Hematopoietic multipotent progenitor cell treated with erythropoietin and hydrocortisone succinate and interleukin-3 and kit ligand, for 4 days (in vitro differentiated cells): Measurements from ENCODE around the gene PDILT.
A peak's percentile ranks its signal among the peaks of the same experiment; 100 is the strongest.

Experiments
- DNase-seq: peaks from one replicate; pipeline ENCODE4 v3.0.0-alpha.2; 2015

PDILT gene

GRCh38 chr16:20401475-20402016 lies 3.0 kb downstream of the PDILT start:
- no peak for DNase-seq

- no peak for DNase-seq
Measured at GRCh38 chr16:20401066-20401465, 3.5 kb downstream of the PDILT start.

DNA sequence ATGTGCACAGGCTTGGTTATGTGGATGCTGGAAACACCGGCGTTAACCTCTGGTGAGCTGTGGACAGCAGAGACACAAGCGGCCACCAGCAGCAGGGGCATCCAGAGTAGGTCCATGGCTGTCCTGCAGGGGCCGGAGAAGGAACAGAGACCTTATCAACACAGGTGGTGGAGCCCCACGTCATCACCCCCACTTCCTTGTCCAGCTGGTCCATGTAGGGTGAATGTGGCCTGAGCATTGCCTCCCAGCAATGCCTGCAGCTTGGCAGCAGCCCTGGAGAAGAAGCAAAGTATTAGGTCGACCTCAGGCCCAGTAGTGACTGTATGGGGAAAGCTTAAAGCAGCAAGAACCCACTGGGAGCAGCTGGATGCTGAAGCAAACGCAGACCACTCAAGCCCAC lies 5.4 kb downstream of the PDILT start:
- DNase-seq = no peak

- DNase-seq = no peak
Measured at GRCh38 chr16:20398603-20399002, 5.9 kb downstream of the PDILT start.

GRCh38 chr16:20397468-20398074 lies 7.0 kb downstream of the PDILT start:
- no peak for DNase-seq

- no peak for DNase-seq
Measured at GRCh38 chr16:20396846-20397467, 7.6 kb downstream of the PDILT start.

DNA sequence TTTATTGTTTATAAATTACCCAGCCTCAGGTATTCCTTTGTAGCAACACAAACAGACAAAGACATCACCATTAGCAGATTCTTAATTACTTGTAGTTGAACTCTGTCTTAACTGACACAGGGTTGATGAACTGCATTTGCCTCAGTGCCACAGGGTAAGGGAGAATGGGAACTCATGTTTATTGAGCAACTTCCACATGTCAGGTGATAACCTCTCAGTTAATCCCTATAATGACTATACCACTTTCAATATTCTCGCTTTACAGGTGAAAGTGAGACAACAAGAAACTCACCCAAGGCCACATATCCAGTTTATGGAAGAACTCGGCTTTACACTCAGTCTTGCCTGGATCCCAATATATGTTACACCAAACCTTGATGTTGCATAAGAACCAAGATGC lies 8.6 kb downstream of the PDILT start:
- no peak for DNase-seq

GRCh38 chr16:20393801-20394577 lies 10.5 kb downstream of the PDILT start:
- no peak for DNase-seq

DNA sequence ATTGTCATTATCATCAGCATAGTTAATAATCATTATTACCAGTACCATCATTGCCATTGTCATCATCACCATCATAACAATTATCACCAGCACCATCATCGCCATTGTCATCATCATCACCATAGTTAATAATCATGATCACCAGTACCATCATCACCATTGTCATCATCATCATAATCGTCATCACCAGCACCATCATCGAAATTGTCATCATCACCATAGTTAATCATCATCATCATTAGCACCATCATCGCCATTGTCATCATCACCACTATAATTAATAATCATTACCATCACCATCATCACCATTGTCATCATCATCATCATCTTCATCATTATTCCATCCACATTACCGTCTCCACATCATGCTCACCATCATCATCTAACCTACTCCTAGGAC lies 13.5 kb downstream of the PDILT start:
- no peak for DNase-seq

DNA sequence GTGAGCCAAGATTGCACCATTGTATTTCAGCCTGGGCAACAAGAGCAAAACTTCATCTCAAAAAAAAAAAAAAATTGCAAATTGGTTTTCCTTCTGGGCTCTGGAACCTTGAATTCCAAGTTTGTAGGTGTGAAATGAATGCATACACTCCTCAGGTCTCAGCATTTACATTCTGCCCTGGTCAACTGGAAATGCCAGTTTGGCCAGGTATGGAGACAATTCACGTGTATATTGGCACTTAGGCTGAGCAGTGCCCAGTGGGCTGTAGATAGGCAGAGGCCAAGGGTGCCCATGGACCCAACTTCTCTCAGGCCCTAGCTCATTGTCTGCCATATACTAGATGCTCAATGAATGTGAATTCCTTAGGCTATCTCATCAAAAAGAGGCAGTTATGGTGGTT lies 15.7 kb downstream of the PDILT start:
- no peak for DNase-seq

GRCh38 chr16:20387978-20388377 lies 16.6 kb downstream of the PDILT start:
- DNase-seq = no peak

- DNase-seq = peak; percentile 72
Measured at GRCh38 chr16:20385844-20386832, 18.4 kb downstream of the PDILT start.

DNA sequence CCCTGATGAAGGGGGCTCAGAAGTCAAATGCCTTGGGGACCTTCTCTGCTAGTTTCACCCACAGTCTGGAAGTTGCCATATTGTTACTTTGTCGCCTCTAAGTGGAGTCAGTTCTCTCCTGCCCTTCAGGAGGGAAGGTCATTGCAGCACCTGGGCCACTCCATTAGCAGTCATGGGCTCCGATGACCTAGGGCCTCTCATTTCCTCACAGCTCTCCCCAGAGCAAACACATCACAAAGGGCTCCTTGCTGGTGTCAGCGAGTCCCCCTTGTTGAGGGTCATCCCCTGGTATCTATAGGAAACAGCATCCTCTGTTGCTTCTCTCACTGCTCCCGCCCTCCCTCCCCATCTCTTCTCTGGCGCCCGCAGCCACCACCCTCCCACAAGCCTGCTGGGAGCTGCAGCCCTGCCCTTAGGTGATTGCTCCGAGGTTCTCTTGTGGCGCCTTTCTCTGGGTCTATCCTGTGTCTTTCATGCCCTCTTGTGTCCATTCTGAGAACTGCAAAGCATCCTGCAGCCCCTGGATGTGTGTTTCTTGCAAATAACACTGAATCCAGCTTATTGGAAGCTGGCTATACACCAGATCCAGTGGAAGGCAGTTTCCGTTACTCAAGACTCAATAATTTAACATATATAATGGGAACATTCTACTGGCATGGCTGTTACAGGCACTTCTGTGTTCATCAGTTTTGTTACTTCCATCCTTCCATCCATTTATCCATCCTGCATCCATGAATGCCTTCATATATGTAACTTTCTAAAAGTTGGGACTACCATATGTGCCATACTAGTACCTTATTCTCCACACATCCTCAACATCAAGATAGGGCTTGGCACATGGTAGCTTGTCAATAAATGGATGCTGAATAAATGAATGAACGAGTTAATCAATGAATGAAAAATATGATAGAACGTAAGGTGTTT lies 21.2 kb downstream of the PDILT start:
- peak; percentile 80 for DNase-seq

DNA sequence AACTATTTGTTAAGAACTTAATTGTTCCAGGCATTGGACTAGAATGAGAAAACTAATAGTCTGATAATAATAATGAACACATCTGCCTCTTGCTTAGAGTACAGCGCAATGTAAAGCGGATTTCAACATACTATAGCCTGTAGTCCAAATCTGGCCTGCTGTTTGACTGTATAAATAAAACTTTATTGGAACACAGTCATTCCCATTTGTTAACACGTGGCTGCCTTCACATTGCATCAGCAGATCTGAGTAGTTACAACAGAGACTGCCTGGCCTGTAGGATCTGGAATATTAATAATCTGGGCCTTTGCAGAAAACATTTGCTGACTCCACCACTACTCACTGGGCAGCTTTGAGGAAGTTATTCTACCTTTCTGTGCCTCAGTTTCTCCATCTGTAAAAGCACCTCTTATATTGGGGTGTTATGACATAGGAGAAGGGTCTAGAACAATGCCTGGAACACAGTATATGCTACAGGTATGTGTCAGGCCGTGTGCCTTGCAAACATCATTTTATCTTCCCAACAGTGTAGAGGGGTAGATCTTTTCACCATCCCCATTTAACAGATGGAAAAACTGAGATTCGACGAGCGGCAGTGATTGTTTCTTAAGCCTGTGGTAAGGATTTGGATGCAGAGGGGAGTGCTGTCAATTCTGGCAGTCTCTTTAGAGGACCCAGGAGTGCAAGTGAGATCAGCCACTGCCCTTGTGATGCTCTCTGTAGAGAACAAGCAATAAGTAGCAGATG lies 22.2 kb downstream of the PDILT start:
- no peak for DNase-seq

GRCh38 chr16:20380782-20381181 lies 23.8 kb downstream of the PDILT start:
- no peak for DNase-seq

- no peak for DNase-seq
Measured at GRCh38 chr16:20377181-20377580, 27.4 kb downstream of the PDILT start.

DNA sequence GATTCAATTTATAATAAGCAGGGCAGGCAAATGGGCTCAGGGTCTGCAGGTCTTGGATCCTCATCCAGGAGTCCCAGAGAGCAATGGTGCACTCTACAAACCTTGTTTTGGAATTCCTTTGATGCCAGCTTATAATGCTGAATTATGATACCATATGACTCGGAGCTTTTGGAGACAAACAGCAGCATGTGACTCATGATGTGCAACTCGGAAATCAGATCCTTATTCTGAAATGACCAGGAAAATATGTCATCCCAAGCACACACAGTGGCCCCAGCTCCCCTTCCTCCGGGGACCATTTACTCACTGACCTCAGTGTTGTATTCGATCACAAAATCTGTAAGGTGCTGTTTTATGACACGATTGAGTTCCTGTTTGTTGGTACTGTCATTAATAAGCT lies 31.8 kb downstream of the PDILT start:
- DNase-seq = no peak

DNA sequence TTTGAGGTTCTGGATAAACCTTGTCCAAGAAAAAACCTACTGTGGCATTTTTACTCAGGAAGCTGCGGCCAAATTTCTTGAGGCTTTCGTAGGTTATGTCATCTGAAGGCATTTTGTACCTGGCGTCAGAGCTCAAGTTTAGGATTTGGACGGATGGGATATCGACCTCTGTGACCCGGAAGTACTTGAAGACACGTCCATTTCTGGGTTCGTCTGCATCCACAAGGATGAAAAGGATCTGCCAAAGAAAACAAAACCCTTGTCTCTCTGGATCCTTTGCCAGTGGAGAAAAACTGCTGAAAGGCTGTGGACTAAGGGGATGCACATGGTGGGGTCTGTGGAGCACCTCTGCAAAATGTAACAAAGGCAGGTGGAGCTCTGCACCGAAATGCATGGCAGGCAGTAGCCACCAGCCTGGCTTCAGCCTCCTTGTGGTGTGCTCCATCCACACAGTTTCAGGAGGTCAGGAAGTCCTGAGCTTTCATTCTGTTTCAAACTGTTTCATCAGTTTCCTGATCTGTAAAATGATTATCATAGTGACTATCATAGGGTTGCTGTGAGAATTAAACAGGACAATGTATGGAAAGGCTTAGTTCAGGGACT lies 35.0 kb downstream of the PDILT start:
- no peak for DNase-seq

- no peak for DNase-seq
Measured at GRCh38 chr16:20364051-20364450, 40.5 kb downstream of the PDILT start.

DNA sequence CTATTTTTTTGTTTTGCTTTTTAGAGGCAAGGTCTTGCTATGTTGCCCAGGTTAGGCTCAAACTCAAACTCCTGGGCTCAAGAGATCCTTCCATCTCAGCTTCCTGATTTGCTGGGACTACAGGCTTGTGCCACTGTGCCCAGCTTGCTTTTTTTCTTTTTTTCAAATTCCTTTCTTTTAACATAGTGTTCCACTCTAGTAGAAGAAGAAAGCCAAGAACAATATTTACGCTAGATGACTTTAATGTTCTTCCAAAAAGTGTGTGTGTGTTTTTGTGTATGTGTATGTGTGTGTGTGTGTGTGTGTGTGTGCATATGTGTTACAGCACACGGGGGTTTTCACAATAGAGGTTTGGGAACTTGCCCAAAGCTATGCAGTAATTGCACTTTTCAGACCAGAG lies 41.3 kb downstream of the PDILT start:
- DNase-seq = no peak
